ENCODE results near the gene COL4A6. TPM values are rescaled to one million over a fixed set of nuclear protein-coding genes. Genes with fewer than 3 reads are reported as not detected.

The COL4A6 gene
- polyA plus RNA-seq, 1 donor from 2014 or later: 1.6 TPM

- no peaks in the 10 kb centered on the region for H3K9me3 ChIP-seq (ENCODE audit: low read length)
- H3F3A ChIP-seq (ENCODE audit: insufficient read depth, low read length, poor library complexity, severe bottlenecking): no peaks in the 10 kb centered on the region
- H3K4me2 ChIP-seq (ENCODE audit: low read length): no peak overlapping the region
- H3K4me3 ChIP-seq (ENCODE audit: low read length): no peak overlapping the region
- H3K9ac ChIP-seq (ENCODE audit: low read length): no peak overlapping the region
- no peak overlapping the region for H2AFZ ChIP-seq (ENCODE audit: low read depth, low read length)
- no peaks in the 10 kb centered on the region for H3K79me2 ChIP-seq (replicated peaks; ENCODE audit: insufficient read depth, low read length)
- no peak for TF ChIP-seq REST (IDR thresholded peaks at IDR 0.05; ENCODE audit: borderline replicate concordance)
- no peak for TF ChIP-seq TAF1 (IDR thresholded peaks at IDR 0.05; ENCODE audit: low read depth)
- TF ChIP-seq, protein P1, sequence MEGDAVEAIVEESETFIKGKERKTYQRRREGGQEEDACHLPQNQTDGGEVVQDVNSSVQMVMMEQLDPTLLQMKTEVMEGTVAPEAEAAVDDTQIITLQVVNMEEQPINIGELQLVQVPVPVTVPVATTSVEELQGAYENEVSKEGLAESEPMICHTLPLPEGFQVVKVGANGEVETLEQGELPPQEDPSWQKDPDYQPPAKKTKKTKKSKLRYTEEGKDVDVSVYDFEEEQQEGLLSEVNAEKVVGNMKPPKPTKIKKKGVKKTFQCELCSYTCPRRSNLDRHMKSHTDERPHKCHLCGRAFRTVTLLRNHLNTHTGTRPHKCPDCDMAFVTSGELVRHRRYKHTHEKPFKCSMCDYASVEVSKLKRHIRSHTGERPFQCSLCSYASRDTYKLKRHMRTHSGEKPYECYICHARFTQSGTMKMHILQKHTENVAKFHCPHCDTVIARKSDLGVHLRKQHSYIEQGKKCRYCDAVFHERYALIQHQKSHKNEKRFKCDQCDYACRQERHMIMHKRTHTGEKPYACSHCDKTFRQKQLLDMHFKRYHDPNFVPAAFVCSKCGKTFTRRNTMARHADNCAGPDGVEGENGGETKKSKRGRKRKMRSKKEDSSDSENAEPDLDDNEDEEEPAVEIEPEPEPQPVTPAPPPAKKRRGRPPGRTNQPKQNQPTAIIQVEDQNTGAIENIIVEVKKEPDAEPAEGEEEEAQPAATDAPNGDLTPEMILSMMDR (IDR thresholded peaks at IDR 0.05; ENCODE audit: poor library complexity, severe bottlenecking): no peak
- no peak for TF ChIP-seq POLR2AphosphoS5 (IDR thresholded peaks at IDR 0.05)
- no peak for TF ChIP-seq RAD21 (conservative IDR thresholded peaks at IDR 0.05)
- TF ChIP-seq SMC3 (conservative IDR thresholded peaks at IDR 0.05; ENCODE audit: poor library complexity): no peak
- no peak for TF ChIP-seq EP300 (conservative IDR thresholded peaks at IDR 0.05; ENCODE audit: poor library complexity, severe bottlenecking)
- no peak for TF ChIP-seq MXI1 (conservative IDR thresholded peaks at IDR 0.05; ENCODE audit: poor library complexity, severe bottlenecking)
- TF ChIP-seq EZH2 (IDR thresholded peaks at IDR 0.05; ENCODE audit: borderline replicate concordance, insufficient read depth, low read length, poor library complexity, severe bottlenecking): no peak
- H3K36me3 ChIP-seq (ENCODE audit: insufficient read depth, low read length): no peaks in the 10 kb centered on the region
- H3K27ac ChIP-seq (ENCODE audit: low read length): no peak overlapping the region
- no peaks in the 10 kb centered on the region for H3K9me2 ChIP-seq (ENCODE audit: insufficient read depth, low read length)
- no peaks in the 10 kb centered on the region for H4K20me1 ChIP-seq (ENCODE audit: insufficient read depth)
- H3K27me3 ChIP-seq (ENCODE audit: insufficient read depth, low read depth, low read length): no peaks in the 10 kb centered on the region
Observed at GRCh38 chrX:108156082-108156481, 282.1 kb downstream of the COL4A6 start.

- TF ChIP-seq MXI1 (conservative IDR thresholded peaks at IDR 0.05; ENCODE audit: poor library complexity, severe bottlenecking) (no peak), EZH2 (IDR thresholded peaks at IDR 0.05; ENCODE audit: borderline replicate concordance, insufficient read depth, low read length, poor library complexity, severe bottlenecking) (no peak), RAD21 (conservative IDR thresholded peaks at IDR 0.05) (no peak), POLR2AphosphoS5 (IDR thresholded peaks at IDR 0.05) (no peak), EP300 (conservative IDR thresholded peaks at IDR 0.05; ENCODE audit: poor library complexity, severe bottlenecking) (no peak), REST (IDR thresholded peaks at IDR 0.05; ENCODE audit: borderline replicate concordance) (no peak), TAF1 (IDR thresholded peaks at IDR 0.05; ENCODE audit: low read depth) (no peak), SMC3 (conservative IDR thresholded peaks at IDR 0.05; ENCODE audit: poor library complexity) (no peak)
- TF ChIP-seq, protein P1 (IDR thresholded peaks at IDR 0.05; ENCODE audit: poor library complexity, severe bottlenecking): no peak
- no peak overlapping the region for H2AFZ ChIP-seq (ENCODE audit: low read depth, low read length)
- no peak overlapping the region for H3K4me3 ChIP-seq (ENCODE audit: low read length)
- no peaks in the 10 kb centered on the region for H3K79me2 ChIP-seq (replicated peaks; ENCODE audit: insufficient read depth, low read length)
- no peaks in the 10 kb centered on the region for H3F3A ChIP-seq (ENCODE audit: insufficient read depth, low read length, poor library complexity, severe bottlenecking)
- no peak overlapping the region for H3K27ac ChIP-seq (ENCODE audit: low read length)
- no peaks in the 10 kb centered on the region for H4K20me1 ChIP-seq (ENCODE audit: insufficient read depth)
- H3K27me3 ChIP-seq (ENCODE audit: insufficient read depth, low read depth, low read length): no peaks in the 10 kb centered on the region
- no peaks in the 10 kb centered on the region for H3K9me3 ChIP-seq (ENCODE audit: low read length)
- H3K9ac ChIP-seq (ENCODE audit: low read length): no peak overlapping the region
- no peaks in the 10 kb centered on the region for H3K9me2 ChIP-seq (ENCODE audit: insufficient read depth, low read length)
- H3K4me2 ChIP-seq (ENCODE audit: low read length): no peak overlapping the region
- H3K36me3 ChIP-seq (ENCODE audit: insufficient read depth, low read length): no peaks in the 10 kb centered on the region
Observed at GRCh38 chrX:108148524-108148923, 289.7 kb downstream of the COL4A6 start.

Data from neural cell (in vitro differentiated cells).